Stimulated activated CD4-positive, alpha-beta T cell treated with anti-CD3 and anti-CD28 coated beads, Interleukin-1b, Interleukin-23, amount 100 ng/mL, for 24 hours (primary cell): ENCODE measurements around the gene XIRP1.
"Not testable (repeated sequence)": the region's sequence is repeated elsewhere in the genome, so short reads cannot be mapped to it uniquely, and the experiment has no call there.

Experiments
- DNase-seq, 4 experiments: peaks; one replicate each; pipeline ENCODE4 v3.0.0-alpha.2; 2020; ENCODE audit warnings: low read depth in 4 of 4, low spot score in 1 of 4

The XIRP1 gene, protein sequence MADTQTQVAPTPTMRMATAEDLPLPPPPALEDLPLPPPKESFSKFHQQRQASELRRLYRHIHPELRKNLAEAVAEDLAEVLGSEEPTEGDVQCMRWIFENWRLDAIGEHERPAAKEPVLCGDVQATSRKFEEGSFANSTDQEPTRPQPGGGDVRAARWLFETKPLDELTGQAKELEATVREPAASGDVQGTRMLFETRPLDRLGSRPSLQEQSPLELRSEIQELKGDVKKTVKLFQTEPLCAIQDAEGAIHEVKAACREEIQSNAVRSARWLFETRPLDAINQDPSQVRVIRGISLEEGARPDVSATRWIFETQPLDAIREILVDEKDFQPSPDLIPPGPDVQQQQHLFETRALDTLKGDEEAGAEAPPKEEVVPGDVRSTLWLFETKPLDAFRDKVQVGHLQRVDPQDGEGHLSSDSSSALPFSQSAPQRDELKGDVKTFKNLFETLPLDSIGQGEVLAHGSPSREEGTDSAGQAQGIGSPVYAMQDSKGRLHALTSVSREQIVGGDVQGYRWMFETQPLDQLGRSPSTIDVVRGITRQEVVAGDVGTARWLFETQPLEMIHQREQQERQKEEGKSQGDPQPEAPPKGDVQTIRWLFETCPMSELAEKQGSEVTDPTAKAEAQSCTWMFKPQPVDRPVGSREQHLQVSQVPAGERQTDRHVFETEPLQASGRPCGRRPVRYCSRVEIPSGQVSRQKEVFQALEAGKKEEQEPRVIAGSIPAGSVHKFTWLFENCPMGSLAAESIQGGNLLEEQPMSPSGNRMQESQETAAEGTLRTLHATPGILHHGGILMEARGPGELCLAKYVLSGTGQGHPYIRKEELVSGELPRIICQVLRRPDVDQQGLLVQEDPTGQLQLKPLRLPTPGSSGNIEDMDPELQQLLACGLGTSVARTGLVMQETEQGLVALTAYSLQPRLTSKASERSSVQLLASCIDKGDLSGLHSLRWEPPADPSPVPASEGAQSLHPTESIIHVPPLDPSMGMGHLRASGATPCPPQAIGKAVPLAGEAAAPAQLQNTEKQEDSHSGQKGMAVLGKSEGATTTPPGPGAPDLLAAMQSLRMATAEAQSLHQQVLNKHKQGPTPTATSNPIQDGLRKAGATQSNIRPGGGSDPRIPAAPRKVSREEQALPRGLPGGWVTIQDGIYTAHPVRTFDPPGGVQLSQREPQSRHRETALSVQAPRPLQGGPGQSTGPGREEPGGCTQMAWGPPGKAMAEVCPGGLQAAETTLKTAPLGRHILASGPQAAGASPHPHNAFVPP (N-terminal part only)

DNA sequence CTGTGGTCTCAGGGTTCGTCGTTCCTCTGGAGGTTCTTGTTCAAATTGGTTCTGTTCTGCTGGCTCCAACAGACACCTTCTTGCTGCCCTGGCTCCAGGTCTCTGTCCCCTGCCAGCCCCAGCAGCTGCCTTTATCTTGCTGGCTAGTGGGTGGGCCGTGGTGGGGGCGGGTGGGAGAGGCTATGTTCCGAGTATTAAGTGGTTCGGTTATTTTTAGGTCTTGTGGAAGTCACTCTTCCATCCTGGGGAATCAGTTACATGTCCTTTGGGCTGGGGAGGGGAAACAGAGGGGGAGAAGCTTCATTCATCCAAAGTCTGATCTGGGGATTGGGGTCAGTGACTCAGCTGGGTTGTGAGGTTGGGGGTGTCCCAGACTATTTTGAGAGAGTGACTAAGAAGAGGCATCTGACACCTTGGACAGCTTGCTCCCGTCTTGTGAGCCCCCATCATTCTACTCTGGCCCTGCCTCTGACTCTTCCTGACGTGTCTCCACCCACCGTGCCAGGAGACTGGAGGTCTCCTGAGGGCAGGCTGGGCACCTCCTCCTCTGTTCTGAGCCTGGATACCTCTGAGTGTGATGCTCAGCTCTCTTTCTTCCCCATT, at the start of gene XIRP1:
Gene XIRP1, minus strand, starts transcription at position 106 of the 603 bp plus-strand sequence. CDS start 3,150 bp downstream, outside the sequence.
- DNase-seq = peak in 1 of 4 experiments; percentile 38

DNA sequence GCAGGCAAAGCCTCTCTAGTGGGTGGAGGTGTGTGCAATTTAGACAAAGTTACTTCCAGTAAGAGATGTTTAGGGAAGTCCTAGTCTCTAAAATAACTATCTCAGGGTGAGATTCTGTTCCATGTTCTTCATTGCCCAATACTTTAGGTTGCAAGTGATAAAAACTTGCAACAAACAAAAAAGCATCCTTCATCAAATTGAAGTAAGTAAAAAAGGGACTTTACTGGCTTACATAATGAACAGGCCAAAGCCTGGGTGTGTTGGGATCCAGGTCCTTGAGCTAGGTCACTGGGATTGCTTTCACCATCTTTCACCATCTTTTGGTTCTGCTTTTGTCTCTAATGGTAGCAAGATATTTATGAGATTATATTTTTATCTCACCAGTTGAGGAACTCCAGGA, 49.2 kb upstream of the XIRP1 start:
- DNase-seq = no peak

DNA sequence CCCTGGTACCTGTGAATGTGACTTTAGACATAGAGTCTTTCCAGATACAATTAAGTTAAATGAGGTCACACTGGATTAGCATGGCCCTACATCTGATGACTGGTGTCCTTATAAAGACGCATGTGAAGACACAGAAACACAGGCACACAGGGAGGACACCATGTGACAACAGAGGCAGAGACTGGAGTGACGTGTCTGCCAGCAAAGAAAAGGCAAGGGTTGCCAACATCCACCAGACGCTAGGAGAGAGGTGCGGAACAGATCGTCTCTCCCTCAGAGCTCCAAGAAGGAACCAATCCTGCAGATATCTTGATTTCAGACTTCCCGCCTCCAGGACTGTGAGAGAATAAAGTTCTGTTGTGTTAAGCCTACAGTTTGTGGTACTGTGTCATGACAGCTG, 44.6 kb upstream of the XIRP1 start:
- DNase-seq = no peak

DNA sequence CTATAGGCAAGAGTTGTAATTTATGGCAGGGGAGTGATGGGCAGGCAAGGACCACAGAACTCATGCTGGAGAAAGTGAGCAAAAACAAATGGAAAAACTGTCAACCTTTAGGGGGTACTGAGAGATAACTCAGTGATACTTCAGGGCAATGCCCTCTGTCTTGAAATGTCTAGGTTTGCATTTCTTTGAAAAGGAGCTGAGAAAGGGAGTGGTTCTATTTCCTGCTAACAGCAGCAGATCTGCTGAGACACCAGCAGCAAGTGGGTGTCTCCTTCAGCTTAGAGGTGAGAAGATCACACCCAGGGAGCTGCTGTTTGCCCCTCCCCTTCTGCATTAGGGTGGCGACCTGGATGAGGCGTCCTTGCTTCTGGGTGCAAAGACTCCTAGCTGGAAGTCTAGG, 42.3 kb upstream of the XIRP1 start:
- no peak for DNase-seq

DNA sequence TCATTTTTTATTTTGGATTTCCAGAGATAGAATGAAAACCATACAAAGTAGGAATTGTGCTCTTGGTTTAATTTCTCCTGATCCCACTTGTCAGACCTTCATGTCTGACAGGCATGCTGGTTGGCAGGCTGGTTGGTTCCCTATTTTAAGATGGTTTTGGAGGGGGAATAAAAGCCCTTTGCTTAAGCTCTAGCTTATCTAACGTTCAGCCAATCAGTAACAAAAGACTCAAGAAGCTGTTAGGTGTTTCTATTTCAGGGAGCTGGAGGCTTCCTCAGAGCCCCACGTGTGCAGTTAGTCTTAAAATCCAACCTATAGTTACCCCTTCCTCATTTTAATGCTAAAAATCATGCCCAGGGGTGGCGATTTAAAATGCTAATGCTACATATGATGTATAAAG, 40.5 kb upstream of the XIRP1 start:
- no peak for DNase-seq

DNA sequence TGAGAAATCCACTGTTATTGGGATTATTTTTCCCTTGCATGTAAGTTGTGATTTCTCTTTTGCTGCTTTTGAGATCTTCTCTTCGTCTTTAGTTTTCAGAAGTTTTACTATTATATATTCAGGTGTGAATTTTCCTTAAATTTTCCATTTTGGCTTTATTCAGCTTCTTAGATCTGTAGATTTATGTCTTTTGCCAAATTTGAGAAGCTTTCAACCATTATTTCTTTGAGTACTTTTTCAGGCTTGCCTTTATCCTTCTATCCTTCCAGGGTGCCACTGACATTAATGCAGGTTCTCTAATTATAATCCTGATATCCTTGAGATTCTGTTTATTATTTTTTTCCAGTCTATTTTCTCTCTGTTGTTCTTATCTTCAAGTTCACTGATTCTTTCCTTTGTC, 38.1 kb upstream of the XIRP1 start:
- DNase-seq = no peak

DNA sequence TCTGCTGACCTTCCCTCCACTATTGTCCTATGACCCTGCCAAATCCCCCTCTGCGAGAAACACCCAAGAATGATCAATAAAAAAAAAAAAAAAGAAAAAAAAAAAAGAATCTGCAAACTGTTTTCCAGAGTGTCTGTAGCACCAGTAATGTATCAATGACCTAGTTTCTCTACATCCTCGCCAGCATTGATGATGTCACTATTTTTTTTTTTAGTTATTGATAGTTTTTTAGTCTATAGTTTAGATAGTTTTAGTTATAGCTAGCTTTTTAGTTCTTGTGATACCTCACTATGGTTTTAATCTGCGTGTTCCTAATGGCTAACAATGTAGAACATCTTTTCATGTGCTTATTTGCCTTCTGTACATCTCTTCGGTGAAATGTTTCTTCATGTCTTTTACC, 36.1 kb upstream of the XIRP1 start:
- no peak for DNase-seq

DNA sequence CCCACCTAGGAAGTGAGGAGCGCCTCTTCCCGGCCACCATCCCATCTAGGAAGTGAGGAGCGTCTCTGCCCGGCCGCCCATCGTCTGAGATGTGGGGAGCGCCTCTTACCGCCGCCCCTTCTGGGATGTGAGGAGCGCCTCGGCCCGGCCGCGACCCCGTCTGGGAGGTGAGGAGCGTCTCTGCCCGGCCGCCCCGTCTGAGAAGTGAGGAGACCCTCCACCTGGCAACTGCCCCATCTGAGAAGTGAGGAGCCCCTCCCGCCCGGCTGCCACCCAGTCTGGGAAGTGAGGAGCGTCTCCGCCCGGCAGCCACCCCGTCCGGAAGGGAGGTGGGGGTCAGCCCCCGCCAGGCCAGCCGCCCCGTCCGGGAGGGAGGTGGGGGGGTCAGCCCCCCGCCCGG, 35.2 kb upstream of the XIRP1 start:
- DNase-seq = not testable (repeated sequence)

DNA sequence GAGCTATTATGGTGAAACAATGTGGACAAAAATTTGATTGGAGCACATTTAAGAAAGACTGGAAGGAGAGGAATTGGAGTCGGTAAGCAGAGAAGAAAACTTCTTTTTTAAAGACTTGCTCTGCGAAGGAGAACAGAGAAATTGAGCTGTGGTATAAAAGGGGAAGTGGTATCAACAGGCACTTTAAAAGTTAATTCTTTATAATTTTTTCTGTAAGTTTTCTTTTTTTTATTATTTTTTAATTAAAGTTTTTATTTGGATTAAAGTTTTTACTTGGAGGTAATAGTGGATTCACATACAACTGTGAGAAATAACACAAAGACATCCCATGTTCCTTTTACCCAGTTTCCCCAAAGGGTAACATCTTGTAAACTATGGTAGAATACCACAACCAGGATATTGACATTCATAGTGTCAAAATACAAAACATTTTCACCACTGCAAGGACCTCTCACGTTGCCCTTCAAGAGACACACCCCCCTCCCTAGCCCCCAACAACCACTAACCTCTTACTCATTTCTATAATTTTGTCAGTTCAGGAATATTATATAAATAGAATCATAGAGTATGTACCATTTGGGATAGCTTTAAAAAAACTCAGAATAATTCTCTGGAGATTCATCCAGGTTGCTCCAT, 33.8 kb upstream of the XIRP1 start:
- no peak for DNase-seq

DNA sequence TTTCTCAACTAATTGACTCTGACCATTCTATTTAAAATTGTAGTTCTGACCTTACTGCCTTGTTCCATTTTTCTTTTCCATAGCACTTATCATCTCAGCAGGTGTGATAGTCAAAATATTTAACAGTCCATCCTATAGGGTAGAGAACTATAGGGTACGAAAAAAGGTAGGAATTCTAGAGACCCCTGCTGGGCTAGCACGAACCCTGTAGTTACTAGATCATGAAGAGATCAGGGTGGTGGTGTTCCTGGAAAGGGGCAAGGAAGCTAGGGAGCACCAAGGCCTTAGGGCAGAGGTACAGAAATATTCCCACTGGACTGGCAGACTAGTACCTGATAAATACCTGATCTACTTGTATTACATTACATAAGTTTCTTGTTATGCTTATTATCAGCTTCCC, 31.9 kb upstream of the XIRP1 start:
- no peak for DNase-seq

DNA sequence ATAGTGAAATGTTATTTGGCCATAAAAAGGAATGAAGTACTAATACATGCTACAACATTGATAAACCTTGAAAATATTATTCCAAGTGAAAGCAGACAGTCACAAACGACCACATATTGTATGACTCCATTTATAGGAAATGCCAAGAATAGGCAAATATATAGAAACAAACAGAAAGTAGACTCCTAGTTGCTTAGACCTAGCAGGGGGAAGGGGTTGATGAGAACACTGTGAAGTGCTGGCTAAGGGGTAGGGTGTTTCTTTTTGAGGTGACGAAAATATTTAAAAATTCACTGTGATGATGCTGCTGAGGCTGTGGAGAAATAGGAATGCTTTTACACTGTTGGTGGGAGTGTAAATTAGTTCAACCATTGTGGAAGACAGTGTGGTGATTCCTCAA, 30.5 kb upstream of the XIRP1 start:
- DNase-seq = no peak

DNA sequence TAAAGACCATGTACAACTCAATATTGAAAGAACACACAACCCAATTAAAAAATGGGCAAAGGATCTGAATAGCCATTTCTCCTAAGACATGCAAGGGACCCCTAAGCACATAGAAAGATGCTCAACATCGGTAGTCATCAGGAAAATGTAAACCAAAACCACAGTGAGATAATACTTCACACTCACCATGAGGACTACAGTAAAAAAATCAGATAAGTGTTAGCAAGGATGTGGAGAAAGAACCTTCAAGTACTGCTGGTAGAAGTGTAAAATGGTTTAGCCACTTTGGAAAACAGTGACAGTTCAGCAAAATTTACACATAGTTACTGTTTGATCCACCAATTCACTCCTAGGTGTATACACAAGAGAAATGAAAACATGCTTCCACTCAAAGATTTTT, 30.1 kb upstream of the XIRP1 start:
- DNase-seq = no peak

DNA sequence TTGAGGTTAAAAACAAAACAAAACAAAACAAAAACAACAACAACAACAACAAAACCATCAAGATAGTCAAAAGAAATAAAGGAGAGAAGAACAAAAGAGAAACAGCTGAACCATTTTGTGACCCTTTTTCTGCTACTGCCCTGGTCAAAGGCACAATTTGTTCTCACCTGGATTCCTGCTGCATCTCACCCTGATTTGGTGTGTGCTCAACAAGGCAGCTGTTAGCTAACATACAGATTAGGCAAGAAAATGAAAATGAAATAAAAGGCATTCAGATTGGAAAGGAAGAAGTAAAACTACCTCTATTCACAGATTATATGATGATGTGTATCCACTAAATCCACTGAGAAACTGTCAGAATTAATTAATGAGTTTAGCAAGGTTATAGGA, 28.7 kb upstream of the XIRP1 start:
- DNase-seq = no peak

DNA sequence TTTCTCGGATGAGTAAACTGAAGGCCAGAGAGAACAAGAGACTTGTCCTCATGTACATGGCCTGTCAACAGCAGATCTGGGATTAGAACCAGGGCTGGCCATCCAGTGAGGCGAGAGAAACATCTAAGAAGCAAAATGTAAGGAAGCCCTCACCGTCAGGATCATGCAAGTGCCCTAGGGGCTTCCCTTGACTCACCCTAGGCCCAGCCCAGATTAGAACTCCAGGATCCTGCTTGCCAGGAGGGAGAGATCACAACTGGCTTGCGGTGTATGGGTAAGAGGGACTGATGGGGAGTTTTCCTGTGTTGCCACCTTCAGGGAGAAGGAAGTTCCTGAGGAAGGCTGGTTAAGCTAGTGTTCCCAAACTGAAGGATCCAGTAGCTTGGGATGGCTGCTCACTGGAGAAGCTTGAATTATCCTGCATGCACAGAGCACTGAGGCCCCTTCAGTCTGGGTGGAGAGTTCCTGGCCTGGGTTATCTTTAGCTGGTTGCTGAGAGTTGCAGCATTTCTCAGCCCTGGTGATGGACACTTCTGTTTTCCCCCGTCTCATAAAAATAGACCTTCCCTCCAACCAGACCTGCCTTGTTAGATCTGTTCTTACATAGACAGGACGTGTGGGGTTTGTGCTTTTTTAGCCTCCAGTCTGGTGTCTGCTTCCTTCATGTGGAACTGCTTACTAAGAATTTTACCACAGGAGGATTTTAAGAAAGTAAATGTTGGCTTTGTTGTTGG, 28.2 kb upstream of the XIRP1 start:
- DNase-seq = no peak

DNA sequence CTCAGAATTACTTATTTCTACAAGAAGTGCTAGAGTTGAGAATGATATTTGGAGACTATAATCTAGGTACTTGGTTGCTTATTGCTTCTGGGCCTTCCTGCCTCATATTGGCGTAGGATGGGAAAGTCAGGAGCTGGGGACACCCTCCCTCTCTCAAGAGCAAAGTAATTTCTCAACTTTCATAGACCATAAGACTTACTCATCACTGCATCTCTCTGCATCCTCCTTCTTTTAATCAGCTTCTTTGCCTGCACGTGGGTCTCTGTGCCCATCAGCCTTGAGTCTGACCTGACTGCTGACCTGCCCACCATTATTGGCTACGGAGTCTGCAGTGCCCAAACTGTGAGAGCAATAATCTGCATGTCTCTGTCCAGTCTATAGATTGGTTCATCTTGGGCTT, 27.3 kb upstream of the XIRP1 start:
- DNase-seq = no peak

DNA sequence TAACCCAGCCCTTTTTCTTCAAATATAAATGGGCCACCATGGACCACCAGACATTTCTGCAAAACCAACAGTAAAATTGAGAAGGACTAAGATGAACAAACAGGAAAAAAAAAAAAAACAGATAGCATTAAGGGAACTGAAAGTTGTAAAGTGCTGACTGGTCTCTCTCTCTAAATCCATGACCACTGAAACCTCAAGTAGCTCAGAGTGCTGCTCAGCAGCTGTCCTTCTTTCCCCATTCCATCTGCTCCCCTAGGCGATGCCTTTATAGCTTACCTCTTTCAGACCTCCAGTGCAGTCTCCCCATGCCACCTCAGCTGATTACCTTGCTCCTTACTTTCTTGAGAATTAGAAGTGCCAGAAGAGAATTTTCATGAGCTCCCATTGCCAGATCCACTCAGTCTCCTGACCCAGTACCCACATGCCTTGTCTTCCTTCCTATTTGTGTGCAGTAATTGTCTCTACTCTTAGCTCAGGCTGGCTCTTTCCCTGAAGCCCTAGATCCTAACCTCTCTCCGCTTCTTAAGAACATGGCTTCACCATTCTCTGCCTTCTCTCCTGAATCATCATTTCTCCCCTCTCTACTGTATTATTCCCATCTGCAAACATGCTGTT, 23.9 kb upstream of the XIRP1 start:
- DNase-seq = no peak

DNA sequence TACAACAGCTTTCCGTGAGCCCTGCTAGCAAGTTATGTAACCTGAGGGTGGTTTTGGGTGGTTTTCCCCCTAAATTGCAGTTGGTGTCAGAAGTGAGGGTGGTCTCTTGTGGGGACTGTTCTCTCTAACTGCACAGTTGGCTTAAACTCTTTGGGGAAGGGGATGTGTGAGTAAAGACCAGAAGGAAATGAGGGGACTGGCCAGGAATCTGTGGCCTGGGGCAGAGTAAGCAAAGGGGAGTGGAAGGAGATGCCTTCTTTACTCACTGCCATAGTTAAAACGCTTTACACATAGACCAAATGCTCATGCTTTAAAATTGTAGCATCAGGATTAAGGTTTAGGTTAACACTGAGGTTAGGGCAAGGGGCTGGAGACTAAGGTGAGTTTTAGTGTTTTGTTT, 21.2 kb upstream of the XIRP1 start:
- DNase-seq = no peak

DNA sequence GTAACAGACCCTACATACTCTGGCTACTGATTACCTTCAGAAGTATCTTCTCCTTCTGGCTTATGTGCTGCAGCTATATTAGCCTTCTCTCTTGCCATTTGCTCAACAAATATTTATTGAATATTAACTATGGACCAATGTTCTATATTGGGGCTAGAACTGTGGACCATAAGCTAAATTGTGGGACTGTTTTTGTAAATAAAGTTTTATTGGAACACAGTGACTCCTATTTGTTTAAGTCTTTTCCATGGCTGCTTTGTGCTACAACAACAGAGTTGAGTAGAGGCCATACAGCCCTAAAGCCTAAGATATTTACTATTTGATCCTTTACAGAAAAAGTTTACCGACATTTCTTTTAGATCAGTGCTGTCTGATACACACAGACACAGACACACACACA, 20.3 kb upstream of the XIRP1 start:
- no peak for DNase-seq

DNA sequence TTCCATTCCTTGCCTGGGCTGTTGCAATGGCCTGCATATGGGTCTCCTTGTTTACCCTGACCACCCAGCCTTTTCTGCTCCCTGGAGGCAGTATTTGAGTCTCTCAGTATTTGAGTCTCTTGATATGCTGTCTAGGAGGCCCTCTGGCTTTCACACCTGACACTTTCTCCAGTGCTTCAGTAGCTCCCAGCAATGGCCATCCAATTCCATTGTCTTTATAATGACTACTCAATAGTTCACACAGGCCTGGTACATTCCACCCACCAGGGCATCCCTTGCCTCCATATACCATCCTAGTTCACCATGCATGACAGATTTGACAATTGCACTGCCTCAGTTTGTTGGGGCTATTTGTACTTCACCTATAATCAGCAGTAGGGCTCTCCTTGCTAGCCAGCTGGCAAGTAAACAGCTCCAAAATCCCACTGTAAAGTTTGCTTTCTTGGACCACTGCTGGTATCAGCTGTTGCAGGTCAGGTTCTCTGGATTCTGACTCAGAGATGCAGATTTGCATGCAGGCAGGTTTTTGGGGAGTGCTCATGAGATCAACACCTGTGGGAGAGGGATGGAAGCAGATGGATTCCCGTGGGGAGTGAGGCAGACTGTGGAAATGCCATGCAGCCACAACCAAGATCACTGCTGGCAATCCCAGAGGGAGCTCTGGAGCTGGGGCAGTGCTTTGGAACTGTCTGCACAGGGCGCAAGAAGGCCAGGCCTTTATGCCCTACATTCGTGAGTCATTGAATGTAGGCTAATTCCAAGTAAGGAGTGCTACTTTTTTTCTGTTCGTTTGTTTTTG, 19.1 kb upstream of the XIRP1 start:
- no peak for DNase-seq
